Suprapubic skin (tissue), 4 donors: ENCODE data around the gene NCAM2.

Source experiments
- CTCF ChIP-seq, 2 donors: fragments of 200-600 bp in 1 of 2; fragments of 450-650 bp in 1 of 2; sonication (generic) in 1 of 2; IDR thresholded peaks; one replicate each; pipeline ENCODE4 v1.5.1; 2016 to 2019; ENCODE audit warnings: antibody characterized with exemption in 2 of 2, mild to moderate bottlenecking in 1 of 2, moderate library complexity in 1 of 2
- POLR2A ChIP-seq, 2 donors: fragments of 450-650 bp; IDR thresholded peaks; one replicate each; pipeline ENCODE4 v1.6.1; 2017; ENCODE audit warnings: antibody characterized with exemption in 2 of 2, mild to moderate bottlenecking in 2 of 2, moderate library complexity in 2 of 2
- POLR2AphosphoS5 ChIP-seq, 3 donors: sonication (generic); formaldehyde crosslinking; IDR thresholded peaks; one replicate each; pipeline ENCODE4 v1.6.1; 2017; ENCODE audit warnings: antibody characterized with exemption in 3 of 3

- no peak for TF ChIP-seq POLR2A (IDR thresholded peaks at IDR 0.05)
- TF ChIP-seq CTCF (IDR thresholded peaks at IDR 0.05) = no peak
- no peak for TF ChIP-seq POLR2AphosphoS5 (IDR thresholded peaks at IDR 0.05)
Observed at GRCh38 chr21:21199342-21200102, 201.3 kb downstream of the NCAM2 start.
